Measurements from ENCODE around the gene C11orf54.
"Not testable (repeated sequence)": the region's sequence is repeated elsewhere in the genome, so short reads cannot be mapped to it uniquely, and the experiment has no call there.

C11orf54 gene

GRCh38 chr11:93735627-93736026 is 5.8 kb upstream of the C11orf54 start:
- DNase-seq: no peak

GRCh38 chr11:93736129-93736528 is 5.3 kb upstream of the C11orf54 start:
- no peak for DNase-seq

- DNase-seq: no peak
These were observed 3.4 kb upstream of the C11orf54 start for GRCh38 chr11:93737904-93738612.

- DNase-seq: no peak
These were observed 2.8 kb upstream of the C11orf54 start for GRCh38 chr11:93738647-93739081.

GRCh38 chr11:93740031-93740729 is 1.3 kb upstream of the C11orf54 start:
- DNase-seq: peak; percentile 34 to 38

- peak; percentile 56 to 62 for DNase-seq
These were observed 760 bp upstream of the C11orf54 start for GRCh38 chr11:93740730-93741093.

- DNase-seq: no peak
These were observed 382 bp downstream of the C11orf54 start for GRCh38 chr11:93741882-93742226.

GRCh38 chr11:93743291-93743690 is 1.8 kb downstream of the C11orf54 start:
- DNase-seq: no peak

- DNase-seq: no peak
These were observed 3.2 kb downstream of the C11orf54 start for GRCh38 chr11:93744669-93745004.

- DNase-seq: not testable (repeated sequence)
These were observed 3.7 kb downstream of the C11orf54 start for GRCh38 chr11:93745005-93745755.

- no peak for DNase-seq
These were observed 4.6 kb downstream of the C11orf54 start for GRCh38 chr11:93746101-93746500.

- no peak for DNase-seq
These were observed 5.7 kb downstream of the C11orf54 start for GRCh38 chr11:93747122-93747521.

- no peak for DNase-seq
These were observed 9.5 kb downstream of the C11orf54 start for GRCh38 chr11:93751001-93751400.

- no peak for DNase-seq
These were observed 11.8 kb downstream of the C11orf54 start for GRCh38 chr11:93753241-93753640.

GRCh38 chr11:93756748-93757147 is 15.3 kb downstream of the C11orf54 start:
- no peak for DNase-seq

- DNase-seq: no peak
These were observed 15.8 kb downstream of the C11orf54 start for GRCh38 chr11:93757301-93757700.

- DNase-seq: no peak
These were observed 16.7 kb downstream of the C11orf54 start for GRCh38 chr11:93757924-93758865.

GRCh38 chr11:93759123-93759522 is 17.7 kb downstream of the C11orf54 start:
- DNase-seq: not testable (repeated sequence)

GRCh38 chr11:93761910-93762309 is 20.4 kb downstream of the C11orf54 start:
- no peak for DNase-seq

GRCh38 chr11:93765551-93765950 is 24.1 kb downstream of the C11orf54 start:
- no peak for DNase-seq

- DNase-seq: no peak
These were observed 25.0 kb downstream of the C11orf54 start for GRCh38 chr11:93766504-93766903.

GRCh38 chr11:93767018-93767417 is 25.5 kb downstream of the C11orf54 start:
- DNase-seq: no peak

- no peak for DNase-seq
These were observed 28.7 kb downstream of the C11orf54 start for GRCh38 chr11:93770160-93770559.

All from activated CD4-positive, alpha-beta T cell treated with anti-CD3 and anti-CD28 coated beads, Interleukin-2, amount 50 U/mL, for 4 hours (primary cell).